IMR-90 (cell line): ENCODE results near the gene LPO. TPM values are rescaled to one million over a fixed set of nuclear protein-coding genes. Genes with fewer than 3 reads are reported as not detected.

Experiments used
- ATAC-seq: fragments of 200-7000 bp; cut with Tn5 transposase; 2 replicates; pipeline ENCODE4 v1.9.1; 2020; ENCODE audit warnings: low read depth, mild to moderate bottlenecking, moderate library complexity
- BruUV-seq: library from RNA; stranded (reverse); fragments of 400-500 nt; replicated peaks from 2 replicates; lab custom pipeline; 2021; lab: Mats Ljungman, UMichigan
- CTCF ChIA-PET: fragments of 300-600 bp; formaldehyde crosslinking; extraction: SDS; loops from one replicate; lab custom pipeline; 2021; ENCODE audit warnings: antibody characterized with exemption; lab: Yijun Ruan, JAX
- POLR2A ChIA-PET: fragments of 300-600 bp; sonication (Branson Sonifier 250); formaldehyde crosslinking; loops from one replicate; lab custom pipeline; 2022; ENCODE audit warnings: antibody characterized with exemption; ENCODE audit not compliant: unreplicated experiment; lab: Charles Lee
- DNase-seq: peaks from one replicate; pipeline ENCODE4 v3.0.0; 2013
- H2AFZ ChIP-seq: replicated peaks from 2 replicates; pipeline ENCODE3; 2013; ENCODE audit warnings: low read length, mild to moderate bottlenecking; ENCODE audit not compliant: poor library complexity
- H2AK5ac ChIP-seq: 2 replicates; pipeline ENCODE4 v1.6.1; 2013; ENCODE audit warnings: low read depth, low read length, inconsistent platforms
- H2AK9ac ChIP-seq: replicated peaks from 2 replicates; pipeline ENCODE3; 2013; ENCODE audit warnings: mild to moderate bottlenecking, low read depth, low read length, moderate library complexity; ENCODE audit not compliant: poor library complexity
- H2BK120ac ChIP-seq: 2 replicates; pipeline ENCODE4 v1.6.1; 2013; ENCODE audit warnings: low read depth, low read length, inconsistent platforms
- H2BK15ac ChIP-seq: 3 replicates; pipeline ENCODE4 v1.6.1; 2013; ENCODE audit warnings: low read depth, low read length, inconsistent platforms
- H2BK20ac ChIP-seq: 2 replicates; pipeline ENCODE4 v1.6.1; 2013; ENCODE audit warnings: low read depth, mild to moderate bottlenecking, inconsistent platforms, low read length, moderate library complexity
- H2BK5ac ChIP-seq: 2 replicates; pipeline ENCODE4 v1.6.1; 2013; ENCODE audit warnings: mild to moderate bottlenecking, low read depth, low read length, inconsistent platforms; ENCODE audit not compliant: poor library complexity, severe bottlenecking
- H3K14ac ChIP-seq: replicated peaks from 2 replicates; pipeline ENCODE4 v1.6.1; 2013; ENCODE audit warnings: low read depth, low read length, inconsistent platforms
- H3K18ac ChIP-seq: 2 replicates; pipeline ENCODE4 v1.6.1; 2013; ENCODE audit warnings: low read depth, low read length, control low read depth
- H3K23ac ChIP-seq: 2 replicates; pipeline ENCODE4 v1.6.1; 2013; ENCODE audit warnings: low read depth, low read length, inconsistent platforms
- H3K27ac ChIP-seq: 2 replicates; pipeline ENCODE4 v1.5.1; 2013; ENCODE audit warnings: mild to moderate bottlenecking, control low read depth, low read length; ENCODE audit not compliant: insufficient read depth
- H3K27me3 ChIP-seq: 2 replicates; pipeline ENCODE4 v1.6.1; 2013; ENCODE audit warnings: low read length; ENCODE audit not compliant: control insufficient read depth, insufficient read depth
- H3K36me3 ChIP-seq: 2 replicates; pipeline ENCODE4 v1.6.1; 2013; ENCODE audit warnings: low read length, mixed read lengths; ENCODE audit not compliant: control insufficient read depth, insufficient read depth
- H3K4ac ChIP-seq: 2 replicates; pipeline ENCODE4 v1.6.1; 2013; ENCODE audit warnings: low read depth, low read length, inconsistent platforms
- H3K4me1 ChIP-seq: 2 replicates; pipeline ENCODE4 v1.6.1; 2013; ENCODE audit warnings: low read length, mixed read lengths; ENCODE audit not compliant: control insufficient read depth, insufficient read depth
- H3K4me2 ChIP-seq: 2 replicates; pipeline ENCODE4 v1.6.1; 2013; ENCODE audit warnings: low read depth, mild to moderate bottlenecking, control low read depth, low read length, moderate library complexity
- H3K4me3 ChIP-seq: 2 replicates; pipeline ENCODE4 v1.5.1; 2013; ENCODE audit warnings: low read depth, mild to moderate bottlenecking, control low read depth, low read length, moderate library complexity; ENCODE audit not compliant: insufficient read depth
- H3K56ac ChIP-seq: 2 replicates; pipeline ENCODE4 v1.6.1; 2013; ENCODE audit warnings: low read length, inconsistent platforms; ENCODE audit not compliant: insufficient read depth; ENCODE audit errors: extremely low read depth
- H3K79me1 ChIP-seq, 2 experiments: 2 replicates each; pipeline ENCODE4 v1.6.1; 2013; ENCODE audit warnings: low read length in 2 of 2, inconsistent platforms in 1 of 2, low read depth in 1 of 2
- H3K9ac ChIP-seq: 2 replicates; pipeline ENCODE4 v1.6.1; 2013; ENCODE audit warnings: low read depth, low read length, control low read depth
- H3K9me1 ChIP-seq: 2 replicates; pipeline ENCODE4 v1.6.1; 2013; ENCODE audit warnings: low read length, inconsistent platforms; ENCODE audit not compliant: insufficient read depth
- H3K9me3 ChIP-seq: 2 replicates; pipeline ENCODE4 v1.6.1; 2013; ENCODE audit warnings: low read length; ENCODE audit not compliant: control insufficient read depth, insufficient read depth
- H4K20me1 ChIP-seq: 2 replicates; pipeline ENCODE4 v1.6.1; 2013; ENCODE audit warnings: low read length, inconsistent platforms; ENCODE audit not compliant: insufficient read depth
- H4K5ac ChIP-seq: 2 replicates; pipeline ENCODE4 v1.6.1; 2013; ENCODE audit warnings: mild to moderate bottlenecking, low read depth, low read length, control low read depth
- H4K8ac ChIP-seq, 2 experiments: 2 replicates each; pipeline ENCODE4 v1.6.1; 2013; ENCODE audit warnings: low read depth in 2 of 2, low read length in 2 of 2, control low read depth in 1 of 2, inconsistent platforms in 1 of 2
- H4K91ac ChIP-seq: 2 replicates; pipeline ENCODE4 v1.6.1; 2013; ENCODE audit warnings: low read depth, low read length, inconsistent platforms; ENCODE audit not compliant: insufficient read depth
- CTCF ChIP-seq: conservative IDR thresholded peaks from 2 replicates; pipeline ENCODE4 v1.5.1; 2012; ENCODE audit warnings: mild to moderate bottlenecking, low read depth, low read length, improper control_type of control experiment
- FOS ChIP-seq: fragments of 150-350 bp; IDR thresholded peaks from 2 replicates; pipeline ENCODE4 v1.6.1; 2016; ENCODE audit warnings: low read depth, low read length
- RAD21 ChIP-seq: IDR thresholded peaks from 2 replicates; pipeline ENCODE4 v1.6.1; 2012; ENCODE audit warnings: low read length, improper control_type of control experiment
- WGBS, 2 experiments: methylation state at CpG; one replicate each; pipeline versions ENCODE4 v1.1.5 to v1.1.7; 2013; ENCODE audit warnings: missing lambda C conversion rate in 2 of 2; ENCODE audit not compliant: insufficient read length in 1 of 2; ENCODE audit errors: extremely low coverage in 2 of 2; 5-methylcytosine and 5-hydroxymethylcytosine counted together
- dilution Hi-C: fragments of 300-500 bp; cut with HindIII; formaldehyde crosslinking; loops from one replicate; pipeline ENCODE4 v1.14.3; 2018; ENCODE audit warnings: low sequenced_read_pairs; ENCODE audit not compliant: unreplicated experiment
- in situ Hi-C: fragments of 300-500 bp; cut with MboI; formaldehyde crosslinking; loops from 3 replicates; pipeline ENCODE4 v1.14.3; 2019; ENCODE audit warnings: low sequenced_read_pairs, inconsistent platforms, mixed read lengths
- intact Hi-C: fragments of 100-400 bp; cut with micrococcal nuclease; formaldehyde crosslinking; loops from 2 replicates; pipeline ENCODE4 v1.10.0; 2022
- polyA plus RNA-seq, 3 experiments: library from polyadenylated mRNA; depleted of rRNA; stranded (reverse); fragments of >200 nt; gene quantifications; 2 replicates each; pipeline ENCODE4 v1.2.3, GENCODE V29; 2012; ENCODE audit warnings: low replicate concordance in 1 of 3
- total RNA-seq: library from RNA; depleted of rRNA; stranded (reverse); fragments of >200 nt; gene quantifications from 2 replicates; pipeline ENCODE4 v1.2.3, GENCODE V29; 2012

The LPO gene
- total and polyA plus RNA-seq, 2 of the 4 experiments (the other 2 are of a cell fraction), result not detected

GRCh38 chr17:58277107-58277801 lies 38.9 kb downstream of the LPO start:
- WGBS, 2 experiments, result no CpG with 5 or more reads among the region's 5 CpGs
- H4K8ac ChIP-seq, result no peak overlapping the region
- H3K79me1 ChIP-seq, result no peaks in the 10 kb centered on the region
- no peak overlapping the region for H2AK9ac ChIP-seq
- ATAC-seq (no peak), DNase-seq (peak; percentile 8)
- POLR2A ChIA-PET, result no interaction called here
- no peak overlapping the region for H2AFZ ChIP-seq
- no peak overlapping the region for H2BK20ac ChIP-seq
- CTCF ChIA-PET, result no interaction called here
- no peak overlapping the region for H2BK15ac ChIP-seq
- H3K9me1 ChIP-seq, result no peaks in the 10 kb centered on the region
- no peak overlapping the region for H4K91ac ChIP-seq
- no peak overlapping the region for H3K4ac ChIP-seq
- no peak overlapping the region for H3K14ac ChIP-seq
- BruUV-seq, result no TSS peak
- H3K9ac ChIP-seq, result no peak overlapping the region
- dilution Hi-C loops (no loop called here), in situ Hi-C loops (no loop called here), intact Hi-C loops (no loop called here)
- H3K56ac ChIP-seq, result no peak overlapping the region
- H3K27me3 ChIP-seq, result peaks cover 15% of the 10 kb centered on the region; the same call in 1 of the 2 replicates
- no peak overlapping the region for H3K27ac ChIP-seq
- H4K5ac ChIP-seq, result no peak overlapping the region
- no peak overlapping the region for H3K4me2 ChIP-seq
- no peak overlapping the region for H2BK5ac ChIP-seq
- H3K4me1 ChIP-seq, result no peaks in the 10 kb centered on the region
- H2BK120ac ChIP-seq, result no peak overlapping the region
- no peak overlapping the region for H3K23ac ChIP-seq
- no peak overlapping the region for H3K4me3 ChIP-seq
- no peaks in the 10 kb centered on the region for H3K9me3 ChIP-seq
- H3K18ac ChIP-seq, result no peak overlapping the region
- TF ChIP-seq CTCF (peak; percentile 44), RAD21 (peak; percentile 45), FOS (no peak)
- H4K20me1 ChIP-seq, result no peaks in the 10 kb centered on the region
- no peak overlapping the region for H2AK5ac ChIP-seq
- no peaks in the 10 kb centered on the region for H3K36me3 ChIP-seq
